IMR-90 (cell line): ENCODE measurements around the gene SOX5. TPM values are rescaled to one million over a fixed set of nuclear protein-coding genes. Genes with fewer than 3 reads are reported as not detected.

Experiments
- ATAC-seq: fragments of 200-7000 bp; cut with Tn5 transposase; 2 replicates; pipeline ENCODE4 v1.9.1; 2020; ENCODE audit warnings: low read depth, mild to moderate bottlenecking, moderate library complexity
- BruUV-seq: library from RNA; stranded (reverse); fragments of 400-500 nt; replicated peaks from 2 replicates; lab custom pipeline; 2021; lab: Mats Ljungman, UMichigan
- CTCF ChIA-PET: fragments of 300-600 bp; formaldehyde crosslinking; extraction: SDS; loops from one replicate; lab custom pipeline; 2021; ENCODE audit warnings: antibody characterized with exemption; lab: Yijun Ruan, JAX
- POLR2A ChIA-PET: fragments of 300-600 bp; sonication (Branson Sonifier 250); formaldehyde crosslinking; loops from one replicate; lab custom pipeline; 2022; ENCODE audit warnings: antibody characterized with exemption; ENCODE audit not compliant: unreplicated experiment; lab: Charles Lee
- DNase-seq: peaks from one replicate; pipeline ENCODE4 v3.0.0; 2013
- H2AFZ ChIP-seq: replicated peaks from 2 replicates; pipeline ENCODE3; 2013; ENCODE audit warnings: low read length, mild to moderate bottlenecking; ENCODE audit not compliant: poor library complexity
- H2AK5ac ChIP-seq: 2 replicates; pipeline ENCODE4 v1.6.1; 2013; ENCODE audit warnings: low read depth, low read length, inconsistent platforms
- H2AK9ac ChIP-seq: replicated peaks from 2 replicates; pipeline ENCODE3; 2013; ENCODE audit warnings: mild to moderate bottlenecking, low read depth, low read length, moderate library complexity; ENCODE audit not compliant: poor library complexity
- H2BK120ac ChIP-seq: 2 replicates; pipeline ENCODE4 v1.6.1; 2013; ENCODE audit warnings: low read depth, low read length, inconsistent platforms
- H2BK15ac ChIP-seq: 3 replicates; pipeline ENCODE4 v1.6.1; 2013; ENCODE audit warnings: low read depth, low read length, inconsistent platforms
- H2BK20ac ChIP-seq: 2 replicates; pipeline ENCODE4 v1.6.1; 2013; ENCODE audit warnings: low read depth, mild to moderate bottlenecking, inconsistent platforms, low read length, moderate library complexity
- H2BK5ac ChIP-seq: 2 replicates; pipeline ENCODE4 v1.6.1; 2013; ENCODE audit warnings: mild to moderate bottlenecking, low read depth, low read length, inconsistent platforms; ENCODE audit not compliant: poor library complexity, severe bottlenecking
- H3K14ac ChIP-seq: replicated peaks from 2 replicates; pipeline ENCODE4 v1.6.1; 2013; ENCODE audit warnings: low read depth, low read length, inconsistent platforms
- H3K18ac ChIP-seq: 2 replicates; pipeline ENCODE4 v1.6.1; 2013; ENCODE audit warnings: low read depth, low read length, control low read depth
- H3K23ac ChIP-seq: 2 replicates; pipeline ENCODE4 v1.6.1; 2013; ENCODE audit warnings: low read depth, low read length, inconsistent platforms
- H3K27ac ChIP-seq: 2 replicates; pipeline ENCODE4 v1.5.1; 2013; ENCODE audit warnings: mild to moderate bottlenecking, control low read depth, low read length; ENCODE audit not compliant: insufficient read depth
- H3K27me3 ChIP-seq: 2 replicates; pipeline ENCODE4 v1.6.1; 2013; ENCODE audit warnings: low read length; ENCODE audit not compliant: control insufficient read depth, insufficient read depth
- H3K36me3 ChIP-seq: 2 replicates; pipeline ENCODE4 v1.6.1; 2013; ENCODE audit warnings: low read length, mixed read lengths; ENCODE audit not compliant: control insufficient read depth, insufficient read depth
- H3K4ac ChIP-seq: 2 replicates; pipeline ENCODE4 v1.6.1; 2013; ENCODE audit warnings: low read depth, low read length, inconsistent platforms
- H3K4me1 ChIP-seq: 2 replicates; pipeline ENCODE4 v1.6.1; 2013; ENCODE audit warnings: low read length, mixed read lengths; ENCODE audit not compliant: control insufficient read depth, insufficient read depth
- H3K4me2 ChIP-seq: 2 replicates; pipeline ENCODE4 v1.6.1; 2013; ENCODE audit warnings: low read depth, mild to moderate bottlenecking, control low read depth, low read length, moderate library complexity
- H3K4me3 ChIP-seq: 2 replicates; pipeline ENCODE4 v1.5.1; 2013; ENCODE audit warnings: low read depth, mild to moderate bottlenecking, control low read depth, low read length, moderate library complexity; ENCODE audit not compliant: insufficient read depth
- H3K56ac ChIP-seq: 2 replicates; pipeline ENCODE4 v1.6.1; 2013; ENCODE audit warnings: low read length, inconsistent platforms; ENCODE audit not compliant: insufficient read depth; ENCODE audit errors: extremely low read depth
- H3K79me1 ChIP-seq, 2 experiments: 2 replicates each; pipeline ENCODE4 v1.6.1; 2013; ENCODE audit warnings: low read length in 2 of 2, inconsistent platforms in 1 of 2, low read depth in 1 of 2
- H3K9ac ChIP-seq: 2 replicates; pipeline ENCODE4 v1.6.1; 2013; ENCODE audit warnings: low read depth, low read length, control low read depth
- H3K9me1 ChIP-seq: 2 replicates; pipeline ENCODE4 v1.6.1; 2013; ENCODE audit warnings: low read length, inconsistent platforms; ENCODE audit not compliant: insufficient read depth
- H3K9me3 ChIP-seq: 2 replicates; pipeline ENCODE4 v1.6.1; 2013; ENCODE audit warnings: low read length; ENCODE audit not compliant: control insufficient read depth, insufficient read depth
- H4K20me1 ChIP-seq: 2 replicates; pipeline ENCODE4 v1.6.1; 2013; ENCODE audit warnings: low read length, inconsistent platforms; ENCODE audit not compliant: insufficient read depth
- H4K5ac ChIP-seq: 2 replicates; pipeline ENCODE4 v1.6.1; 2013; ENCODE audit warnings: mild to moderate bottlenecking, low read depth, low read length, control low read depth
- H4K8ac ChIP-seq, 2 experiments: 2 replicates each; pipeline ENCODE4 v1.6.1; 2013; ENCODE audit warnings: low read depth in 2 of 2, low read length in 2 of 2, control low read depth in 1 of 2, inconsistent platforms in 1 of 2
- H4K91ac ChIP-seq: 2 replicates; pipeline ENCODE4 v1.6.1; 2013; ENCODE audit warnings: low read depth, low read length, inconsistent platforms; ENCODE audit not compliant: insufficient read depth
- CHD1 ChIP-seq: IDR thresholded peaks from 2 replicates; pipeline ENCODE4 v1.6.1; 2012; ENCODE audit warnings: low read depth, low read length, improper control_type of control experiment
- MAFK ChIP-seq: IDR thresholded peaks from 2 replicates; pipeline ENCODE4 v1.6.1; 2012; ENCODE audit warnings: low read depth, low read length, improper control_type of control experiment
- MXI1 ChIP-seq: IDR thresholded peaks from 2 replicates; pipeline ENCODE4 v1.6.1; 2012; ENCODE audit warnings: low read depth, mild to moderate bottlenecking, low read length, moderate library complexity, borderline replicate concordance
- POLR2A ChIP-seq: IDR thresholded peaks from 2 replicates; pipeline ENCODE4 v1.6.1; 2012; ENCODE audit warnings: mild to moderate bottlenecking, low read depth, low read length
- RFX5 ChIP-seq: IDR thresholded peaks from 2 replicates; pipeline ENCODE4 v1.8.0; 2012; ENCODE audit warnings: low read depth, mild to moderate bottlenecking, low read length, moderate library complexity
- SMC3 ChIP-seq: fragments of 150-350 bp; IDR thresholded peaks from 2 replicates; pipeline ENCODE4 v1.6.1; 2016; ENCODE audit warnings: low read depth, mild to moderate bottlenecking, antibody characterized with exemption, low read length, moderate library complexity
- dilution Hi-C: fragments of 300-500 bp; cut with HindIII; formaldehyde crosslinking; loops from one replicate; pipeline ENCODE4 v1.14.3; 2018; ENCODE audit warnings: low sequenced_read_pairs; ENCODE audit not compliant: unreplicated experiment
- in situ Hi-C: fragments of 300-500 bp; cut with MboI; formaldehyde crosslinking; loops from 3 replicates; pipeline ENCODE4 v1.14.3; 2019; ENCODE audit warnings: low sequenced_read_pairs, inconsistent platforms, mixed read lengths
- intact Hi-C: fragments of 100-400 bp; cut with micrococcal nuclease; formaldehyde crosslinking; loops from 2 replicates; pipeline ENCODE4 v1.10.0; 2022
- polyA plus RNA-seq, 3 experiments: library from polyadenylated mRNA; depleted of rRNA; stranded (reverse); fragments of >200 nt; gene quantifications; 2 replicates each; pipeline ENCODE4 v1.2.3, GENCODE V29; 2012; ENCODE audit warnings: low replicate concordance in 1 of 3
- total RNA-seq: library from RNA; depleted of rRNA; stranded (reverse); fragments of >200 nt; gene quantifications from 2 replicates; pipeline ENCODE4 v1.2.3, GENCODE V29; 2012

SOX5 gene
- total and polyA plus RNA-seq, 2 of the 4 experiments (the other 2 are of a cell fraction) = 1.1 to 13.1 TPM

- Histone ChIP-seq H2AK9ac (no peak overlapping the region), H4K91ac (no peak overlapping the region), H3K18ac (no peak overlapping the region), H2AK5ac (no peak overlapping the region), H3K56ac (no peak overlapping the region), H2BK120ac (no peak overlapping the region), H3K9me3 (no peaks in the 10 kb centered on the region), H3K27ac (no peak overlapping the region), H3K36me3 (no peaks in the 10 kb centered on the region), H4K5ac (no peak overlapping the region), H3K4ac (no peak overlapping the region), H2BK5ac (no peak overlapping the region), H4K20me1 (no peaks in the 10 kb centered on the region), H3K9me1 (no peaks in the 10 kb centered on the region), H4K8ac (no peak overlapping the region), H3K79me1 (no peaks in the 10 kb centered on the region), H3K23ac (no peak overlapping the region), H2BK20ac (no peak overlapping the region), H3K14ac (no peak overlapping the region), H3K4me3 (no peak overlapping the region), H3K9ac (no peak overlapping the region), H3K4me2 (no peak overlapping the region), H3K27me3 (no peaks in the 10 kb centered on the region), H2AFZ (no peak overlapping the region), H2BK15ac (no peak overlapping the region), H3K4me1 (no peaks in the 10 kb centered on the region)
- TF ChIP-seq MAFK (no peak), RFX5 (no peak), CHD1 (no peak), POLR2A (no peak), MXI1 (no peak), SMC3 (no peak)
- intact Hi-C loops = no loop called here
- dilution Hi-C loops = no loop called here
- no TSS peak for BruUV-seq
- POLR2A ChIA-PET = no interaction called here
- ATAC-seq (no peak), DNase-seq (no peak)
- in situ Hi-C loops = no loop called here
- CTCF ChIA-PET = no interaction called here
Observed at GRCh38 chr12:23630524-23630923, 318.9 kb downstream of the SOX5 start.
